Esophagus muscularis mucosa (tissue), 3 donors: ENCODE measurements around the gene IGF1R.

Experiments
- POLR2AphosphoS5 ChIP-seq, 2 donors: sonication (generic); formaldehyde crosslinking; IDR thresholded peaks; one replicate each; pipeline ENCODE4 v1.6.1; 2017; ENCODE audit warnings: antibody characterized with exemption in 2 of 2
- TF ChIP-seq, protein P1 (sequence below), 3 experiments: fragments of 200-600 bp in 2 of 3; fragments of 450-650 bp in 1 of 3; sonication (generic) in 2 of 3; IDR thresholded peaks; one replicate each; pipeline ENCODE4 v1.5.1; 2017 to 2019; ENCODE audit warnings: antibody characterized with exemption in 3 of 3, mild to moderate bottlenecking in 2 of 3, moderate library complexity in 1 of 3

DNA sequence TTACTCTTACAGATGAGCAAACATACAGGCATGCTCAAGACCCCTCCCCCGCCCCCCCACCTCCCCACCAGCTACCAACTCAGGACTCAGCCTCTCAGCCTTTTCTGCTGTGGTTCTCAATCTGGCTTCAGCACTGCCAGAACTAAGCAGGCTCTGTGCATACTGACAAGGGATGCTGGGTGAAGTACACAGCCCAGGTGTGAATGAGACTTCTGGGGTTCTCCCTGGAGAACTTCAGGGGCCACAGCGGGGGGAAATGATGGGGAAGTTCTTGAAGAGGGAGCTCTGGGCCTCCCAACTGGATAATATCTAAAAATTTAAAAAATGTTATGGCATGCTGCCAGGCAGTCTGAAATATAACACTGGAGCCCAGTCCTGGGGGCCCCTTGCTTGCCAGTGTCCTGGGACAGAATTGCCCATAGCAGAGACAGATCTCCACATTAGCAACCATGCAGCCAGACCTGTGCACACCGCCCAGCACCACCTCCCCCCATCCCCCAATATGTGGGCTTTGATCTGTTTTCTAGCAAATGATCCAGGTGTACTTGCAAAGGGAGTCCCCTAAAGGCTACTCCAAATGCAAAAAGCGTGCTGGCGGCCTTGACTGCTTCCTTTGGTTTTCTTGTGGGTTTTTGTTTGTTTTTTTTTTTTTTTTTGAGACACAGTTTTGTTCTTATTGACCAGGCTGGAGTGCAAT, 317.9 kb downstream of the IGF1R start:
- TF ChIP-seq, protein P1, sequence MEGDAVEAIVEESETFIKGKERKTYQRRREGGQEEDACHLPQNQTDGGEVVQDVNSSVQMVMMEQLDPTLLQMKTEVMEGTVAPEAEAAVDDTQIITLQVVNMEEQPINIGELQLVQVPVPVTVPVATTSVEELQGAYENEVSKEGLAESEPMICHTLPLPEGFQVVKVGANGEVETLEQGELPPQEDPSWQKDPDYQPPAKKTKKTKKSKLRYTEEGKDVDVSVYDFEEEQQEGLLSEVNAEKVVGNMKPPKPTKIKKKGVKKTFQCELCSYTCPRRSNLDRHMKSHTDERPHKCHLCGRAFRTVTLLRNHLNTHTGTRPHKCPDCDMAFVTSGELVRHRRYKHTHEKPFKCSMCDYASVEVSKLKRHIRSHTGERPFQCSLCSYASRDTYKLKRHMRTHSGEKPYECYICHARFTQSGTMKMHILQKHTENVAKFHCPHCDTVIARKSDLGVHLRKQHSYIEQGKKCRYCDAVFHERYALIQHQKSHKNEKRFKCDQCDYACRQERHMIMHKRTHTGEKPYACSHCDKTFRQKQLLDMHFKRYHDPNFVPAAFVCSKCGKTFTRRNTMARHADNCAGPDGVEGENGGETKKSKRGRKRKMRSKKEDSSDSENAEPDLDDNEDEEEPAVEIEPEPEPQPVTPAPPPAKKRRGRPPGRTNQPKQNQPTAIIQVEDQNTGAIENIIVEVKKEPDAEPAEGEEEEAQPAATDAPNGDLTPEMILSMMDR (IDR thresholded peaks at IDR 0.05): no peak
- no peak for TF ChIP-seq POLR2AphosphoS5 (IDR thresholded peaks at IDR 0.05)
